ENCODE data around the gene STRADA. TPM values are rescaled to one million over a fixed set of nuclear protein-coding genes. Genes with fewer than 3 reads are reported as not detected.

STRADA gene
- total and polyA plus RNA-seq, 10 of the 15 experiments (the other 5 are each of a cell fraction or from before 2014, with no cell fraction given): 13.3 to 54.1 (median 44.0) TPM

GRCh38 chr17:63688396-63689020 lies 53.1 kb downstream of the STRADA start (continued):
- no peak for TF ChIP-seq ZBTB4 (CRISPR knock-in tag; IDR thresholded peaks at IDR 0.05)
- no peak for TF ChIP-seq E2F8 (IDR thresholded peaks at IDR 0.05; ENCODE audit: low read depth, partially characterized antibody)
- peak; percentile 12; the same call in 1 of the 2 replicates for TF ChIP-seq SMC3 (IDR thresholded peaks at IDR 0.05; ENCODE audit: borderline replicate concordance, low read length)

GRCh38 chr17:63686138-63686685 lies 55.4 kb downstream of the STRADA start:
- H3K9ac ChIP-seq (ENCODE audit: control insufficient read depth, insufficient read depth, low read length): no peak overlapping the region
- TF ChIP-seq RAD21 (IDR thresholded peaks at IDR 0.05; ENCODE audit: insufficient read depth, low read depth, low read length): no peak
- peak; percentile 40; the same call in 1 of the 2 replicates for TF ChIP-seq MTA2 (IDR thresholded peaks at IDR 0.05; ENCODE audit: low read depth)
- 0 out of 4 replicates have a peak, but pooled peaks of 1 of the 2 experiments have one; percentile 13 for TF ChIP-seq IKZF2 (IDR thresholded peaks at IDR 0.05)
- peak; percentile 62 for TF ChIP-seq JUNB (IDR thresholded peaks at IDR 0.05)
- TF ChIP-seq RUNX3 (IDR thresholded peaks at IDR 0.05; ENCODE audit: low read length): peak; percentile 48; the same call in 1 of the 2 replicates
- no peak overlapping the region for H3K27ac ChIP-seq (ENCODE audit: control insufficient read depth, insufficient read depth)
- no peak overlapping the region for H3K4me2 ChIP-seq (ENCODE audit: control insufficient read depth, insufficient read depth)
- H3K27me3 ChIP-seq (replicated peaks in 1 of 2; ENCODE audit: control insufficient read depth in 2 of 2, insufficient read depth in 2 of 2, low read length in 1 of 2): no peaks in the 10 kb centered on the region
- POLR2A ChIA-PET: interaction anchor here (0.6 to 1.6 kb wide), 3 partner anchors 9 to 135 kb away, joined by 3 to 7 read pairs (median 4); no protein-coding TSS in a partner anchor
- H3K4me3 ChIP-seq: no peak overlapping the region
- no peaks in the 10 kb centered on the region for H4K20me1 ChIP-seq (ENCODE audit: control insufficient read depth, insufficient read depth)
- DNase-seq (ENCODE audit: low read depth, low spot score): no peak
- RAD21 ChIA-PET (ENCODE audit: unreplicated experiment): interaction anchor here (1.3 to 1.5 kb wide), 2 partner anchors 12 to 74 kb away, joined by 3 to 4 read pairs; no protein-coding TSS in a partner anchor
- BruUV-seq (replicated peaks): no TSS peak
- H3K4me1 ChIP-seq (ENCODE audit: control insufficient read depth, insufficient read depth, low read length): no peaks in the 10 kb centered on the region
- no peak overlapping the region for H2AFZ ChIP-seq (ENCODE audit: control insufficient read depth, low read depth, low read length)
- peak; percentile 66 for ATAC-seq
- no peaks in the 10 kb centered on the region for H3K79me2 ChIP-seq (ENCODE audit: control insufficient read depth, insufficient read depth, low read length)
- no peaks in the 10 kb centered on the region for H3K9me3 ChIP-seq (replicated peaks; ENCODE audit: control insufficient read depth, insufficient read depth, low read length)
- intact Hi-C loops (cut with micrococcal nuclease; ENCODE audit: unreplicated experiment): no loop called here
- H3K36me3 ChIP-seq (ENCODE audit: control insufficient read depth in 2 of 2, insufficient read depth in 2 of 2, low read length in 1 of 2): peaks cover 8 to 11% of the 10 kb centered on the region in 2 experiments
- CTCF ChIA-PET: interaction anchor here (0.9 to 2.7 kb wide), 4 partner anchors 11 to 60 kb away, joined by 3 to 11 read pairs (median 5); no protein-coding TSS in a partner anchor
- FAIRE-seq: no peak
- 42% methylated on average over 3 of the region's 3 CpGs for whole genome bisulfite sequencing (ENCODE audit: insufficient coverage, insufficient replicate concordance, low lambda C conversion rate, missing lambda C conversion rate)
- in situ Hi-C loops (cut with MboI): no loop called here
- SMC1A ChIA-PET (ENCODE audit: uncharacterized antibody, unreplicated experiment): interaction anchor here (0.8 to 1.5 kb wide), 3 partner anchors 9 to 40 kb away, joined by 4 to 9 read pairs (median 5); no protein-coding TSS in a partner anchor
